Heart left ventricle (tissue), 16 donors: ENCODE results near the gene TMEM150A. TPM values are rescaled to one million over a fixed set of nuclear protein-coding genes. Genes with fewer than 3 reads are reported as not detected.

Experiments used
- ATAC-seq, 4 donors: fragments of 200-7000 bp; cut with Tn5 transposase; one replicate each; pipeline ENCODE4 v1.9.1; 2020 to 2022; ENCODE audit warnings: moderate library complexity in 4 of 4, mild to moderate bottlenecking in 3 of 4, moderate number of reproducible peaks in 1 of 4
- DNase-seq, 5 donors: peaks; one replicate each; pipeline ENCODE4 v3.0.0-alpha.2; 2020
- H3K27ac ChIP-seq, 12 donors: fragments of 200-600 bp; sonication (generic) in 4 of 12; one replicate each; pipeline versions ENCODE4 v1.5.0 to v1.8.0; 2016 to 2022; ENCODE audit warnings: mild to moderate bottlenecking in 2 of 12
- H3K27me3 ChIP-seq, 9 donors: fragments of 200-600 bp; sonication (generic) in 2 of 9; one replicate each; pipeline versions ENCODE4 v1.5.1 to v1.8.0; 2016 to 2022; ENCODE audit warnings: mild to moderate bottlenecking in 3 of 9
- H3K36me3 ChIP-seq, 9 donors: fragments of 200-600 bp; sonication (generic) in 2 of 9; one replicate each; pipeline versions ENCODE4 v1.5.0 to v1.8.0; 2018 to 2022; ENCODE audit warnings: mild to moderate bottlenecking in 2 of 9
- H3K4me1 ChIP-seq, 12 donors: fragments of 200-600 bp; sonication (generic) in 4 of 12; one replicate each; pipeline versions ENCODE4 v1.5.0 to v1.8.0; 2016 to 2022; ENCODE audit warnings: mild to moderate bottlenecking in 3 of 12
- H3K4me3 ChIP-seq, 12 donors: fragments of 200-600 bp; sonication (generic) in 4 of 12; one replicate each; pipeline versions ENCODE4 v1.5.0 to v1.8.0; 2017 to 2022; ENCODE audit warnings: mild to moderate bottlenecking in 9 of 12, moderate library complexity in 4 of 12
- H3K9me3 ChIP-seq, 12 donors: fragments of 200-600 bp; sonication (generic) in 4 of 12; one replicate each; pipeline versions ENCODE4 v1.5.0 to v1.8.0; 2016 to 2022; ENCODE audit warnings: mild to moderate bottlenecking in 1 of 12
- POLR2A ChIP-seq, 2 donors: fragments of 450-650 bp; IDR thresholded peaks; one replicate each; pipeline ENCODE4 v1.6.1; 2017; ENCODE audit warnings: antibody characterized with exemption in 2 of 2, mild to moderate bottlenecking in 2 of 2, moderate library complexity in 2 of 2
- WGBS, 4 donors: extraction: QIAGEN DNeasy Blood & Tissue Kit in 2 of 4; methylation state at CpG; one replicate each; pipeline versions ENCODE4 v1.1.5 to v1.1.7; 2013 to 2018; 5-methylcytosine and 5-hydroxymethylcytosine counted together
- intact Hi-C, 10 donors: fragments of 100-400 bp; cut with DNase I; formaldehyde crosslinking; loops; one replicate each; pipeline versions ENCODE4 v1.11.1 to v1.14.2; 2022
- polyA plus RNA-seq, 2 donors: library from polyadenylated mRNA; stranded (reverse); fragments of 200-250 nt; gene quantifications; one replicate each; pipeline ENCODE4 v1.2.3, GENCODE V29; 2013
- total RNA-seq, 9 donors: library from RNA; depleted of rRNA in 2 of 9; stranded (reverse); fragments of >200 nt in 2 of 9; fragmentation: NEBNext Ultra II Directional in 3 of 9; extraction: Animal tissue kit (Norgen Biotek cat#: 25700) in 3 of 9; gene quantifications; one replicate each; pipeline versions ENCODE4 v1.1.0 to v1.2.4, GENCODE V29; 2016 to 2023
- TF ChIP-seq, protein P1 (sequence below), 12 donors: fragments of 200-600 bp; sonication (generic) in 4 of 12; IDR thresholded peaks; one replicate each; pipeline versions ENCODE4 v1.5.0 to v1.8.0; 2018 to 2022; ENCODE audit warnings: antibody characterized with exemption in 12 of 12, mild to moderate bottlenecking in 5 of 12
- donor health status: ischemic (EF 13 %, LVEDD 7.1; RV severe dilation, severe dysfunction).
- donor health status: healthy with polysubstance abuse.
- donor health status: DM: no; HTN: yes; CAD: no.
- donor health status: DM: no; HTN: no; CAD: no.
- donor health status: ischemic (EF 25% LVEDD 6.9; RV normal size, moderate dysfunction).
- donor health status: ischemic (EF 25% LVEDD 5.7; RV mildly dilated, moderate dysfunction).
- donor health status: healthy.
- donor health status: DM: yes; HTN: yes; CAD: no.
- donor health status: ischemic (EF 35%, LVEDD 5.7; RV mildly dilated, moderate dysfunction).
- donor health status: nonischemic (EF 11% LVEDD 7.7; RV severe dilation, severe dysfunction).
- donor health status: DM: yes; HTN: yes; CAD: no.
- donor health status: PGD.
- donor health status: ischemic (EF 29% LVEDD 5.4; RV normal size, mild dysfunction).
- donor health status: nonischemic (EF 23%, LVEDD 6.1; RV moderate dilation, normal function).

The TMEM150A gene
- total and polyA plus RNA-seq, 11 donors, result 6.4 to 20.8 (median 11.5) TPM

DNA sequence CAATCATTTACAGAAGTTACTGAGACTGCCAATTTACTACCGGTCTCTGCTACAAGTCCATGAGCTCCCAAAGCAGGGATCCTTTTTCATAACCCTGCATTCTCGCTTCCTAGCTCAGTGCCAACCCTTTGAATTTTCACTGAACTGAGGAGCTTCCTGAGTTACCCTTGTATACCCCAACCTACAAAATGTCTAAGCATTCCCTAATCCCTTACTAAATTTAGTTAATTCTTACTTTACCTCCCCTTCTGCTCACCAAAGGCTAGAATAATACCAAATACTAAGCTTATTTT lies 53.9 kb downstream of the TMEM150A start:
- TF ChIP-seq, protein P1, sequence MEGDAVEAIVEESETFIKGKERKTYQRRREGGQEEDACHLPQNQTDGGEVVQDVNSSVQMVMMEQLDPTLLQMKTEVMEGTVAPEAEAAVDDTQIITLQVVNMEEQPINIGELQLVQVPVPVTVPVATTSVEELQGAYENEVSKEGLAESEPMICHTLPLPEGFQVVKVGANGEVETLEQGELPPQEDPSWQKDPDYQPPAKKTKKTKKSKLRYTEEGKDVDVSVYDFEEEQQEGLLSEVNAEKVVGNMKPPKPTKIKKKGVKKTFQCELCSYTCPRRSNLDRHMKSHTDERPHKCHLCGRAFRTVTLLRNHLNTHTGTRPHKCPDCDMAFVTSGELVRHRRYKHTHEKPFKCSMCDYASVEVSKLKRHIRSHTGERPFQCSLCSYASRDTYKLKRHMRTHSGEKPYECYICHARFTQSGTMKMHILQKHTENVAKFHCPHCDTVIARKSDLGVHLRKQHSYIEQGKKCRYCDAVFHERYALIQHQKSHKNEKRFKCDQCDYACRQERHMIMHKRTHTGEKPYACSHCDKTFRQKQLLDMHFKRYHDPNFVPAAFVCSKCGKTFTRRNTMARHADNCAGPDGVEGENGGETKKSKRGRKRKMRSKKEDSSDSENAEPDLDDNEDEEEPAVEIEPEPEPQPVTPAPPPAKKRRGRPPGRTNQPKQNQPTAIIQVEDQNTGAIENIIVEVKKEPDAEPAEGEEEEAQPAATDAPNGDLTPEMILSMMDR (IDR thresholded peaks at IDR 0.05), result no peak
- TF ChIP-seq POLR2A (IDR thresholded peaks at IDR 0.05), result no peak
- H3K27me3 ChIP-seq, result no peaks in the 10 kb centered on the region
- ATAC-seq, result peak in 1 of 4 donors; percentile 2
- intact Hi-C loops, result no loop called here
- H3K9me3 ChIP-seq, result no peaks in the 10 kb centered on the region
- H3K4me1 ChIP-seq, result peaks cover 0 to 37% (median 5%) of the 10 kb centered on the region in 12 donors
- no peak overlapping the region for H3K4me3 ChIP-seq
- 59 to 79% (median 68%) methylated on average over 2 of the region's 2 CpGs for WGBS, 4 donors
- H3K36me3 ChIP-seq, result peaks cover 0 to 98% (median 77%) of the 10 kb centered on the region in 9 donors
- no peak for DNase-seq
- H3K27ac ChIP-seq, result peak overlapping the region in 2 of 12 donors; percentile 4 to 36

Other genes with a start within 250 kb of the TMEM150A start
- 10 to 100 TPM; 27.5 to 74.9 (median 50.9) TPM for gene RETSAT, start 248.2 kb downstream of the TMEM150A start, total RNA-seq
- 10 to 100 TPM; 22.5 to 36.3 TPM for gene RETSAT, start 248.2 kb downstream of the TMEM150A start, polyA plus RNA-seq
- gene ELMOD3, start 247.9 kb downstream of the TMEM150A start, total RNA-seq, result 10 to 100 TPM in 4 of 9 donors, 1 to 10 TPM in 5; 6.0 to 18.0 (median 9.5) TPM
- gene ELMOD3, start 247.9 kb downstream of the TMEM150A start, polyA plus RNA-seq, result 10 to 100 TPM; 10.2 to 12.5 TPM
- 10 to 100 TPM in 3 of 9 donors, 1 to 10 TPM in 6; 2.8 to 91.6 (median 4.5) TPM for gene CAPG, start 192.3 kb downstream of the TMEM150A start, total RNA-seq
- 10 to 100 TPM in 1 of 2 donors, 1 to 10 TPM in 1; 2.9 to 15.6 TPM for gene CAPG, start 192.3 kb downstream of the TMEM150A start, polyA plus RNA-seq
- gene SH2D6, start 184.0 kb downstream of the TMEM150A start, total RNA-seq, result not detected
- gene SH2D6, start 184.0 kb downstream of the TMEM150A start, polyA plus RNA-seq, result not detected
- 100 to 1,000 TPM in 7 of 9 donors, 10 to 100 TPM in 2; 66.0 to 218 (median 128) TPM for gene MAT2A, start 63.5 kb downstream of the TMEM150A start, total RNA-seq
- gene MAT2A, start 63.5 kb downstream of the TMEM150A start, polyA plus RNA-seq, result 100 to 1,000 TPM in 1 of 2 donors, 10 to 100 TPM in 1; 72.3 to 131 TPM
- gene GGCX, start 41.2 kb downstream of the TMEM150A start, total RNA-seq, result 10 to 100 TPM; 13.2 to 30.7 (median 20.8) TPM
- gene GGCX, start 41.2 kb downstream of the TMEM150A start, polyA plus RNA-seq, result 10 to 100 TPM; 12.6 to 28.7 TPM
- gene VAMP8, start 25.1 kb downstream of the TMEM150A start, total RNA-seq, result 100 to 1,000 TPM in 1 of 9 donors, 10 to 100 TPM in 4, 1 to 10 TPM in 4; 5.4 to 103 (median 10.1) TPM
- gene VAMP8, start 25.1 kb downstream of the TMEM150A start, polyA plus RNA-seq, result 10 to 100 TPM; 13.8 to 21.7 TPM
- gene VAMP5, start 18.3 kb downstream of the TMEM150A start, total RNA-seq, result 100 to 1,000 TPM in 1 of 9 donors, 10 to 100 TPM in 8; 21.0 to 186 (median 36.6) TPM
- 10 to 100 TPM; 65.4 to 81.9 TPM for gene VAMP5, start 18.3 kb downstream of the TMEM150A start, polyA plus RNA-seq
- gene RNF181, start 7.0 kb downstream of the TMEM150A start, total RNA-seq, result 100 to 1,000 TPM in 4 of 9 donors, 10 to 100 TPM in 5; 77.7 to 208 (median 92.0) TPM
- gene RNF181, start 7.0 kb downstream of the TMEM150A start, polyA plus RNA-seq, result 100 to 1,000 TPM; 165 to 235 TPM
- gene C2orf68, start 9.4 kb upstream of the TMEM150A start, total RNA-seq, result 10 to 100 TPM; 12.0 to 38.2 (median 29.1) TPM
- gene C2orf68, start 9.4 kb upstream of the TMEM150A start, polyA plus RNA-seq, result 10 to 100 TPM; 14.3 to 37.3 TPM
- 10 to 100 TPM; 26.0 to 55.6 (median 30.5) TPM for gene USP39, start 13.5 kb upstream of the TMEM150A start, total RNA-seq
- gene USP39, start 13.5 kb upstream of the TMEM150A start, polyA plus RNA-seq, result 10 to 100 TPM; 24.3 to 47.1 TPM
- gene SFTPB, start 65.5 kb upstream of the TMEM150A start, total RNA-seq, result under 1 TPM in 1 of 9 donors, not detected in 8; 0.23 TPM
- under 1 TPM in 1 of 2 donors, not detected in 1; 0.83 TPM for gene SFTPB, start 65.5 kb upstream of the TMEM150A start, polyA plus RNA-seq
- 10 to 100 TPM in 1 of 9 donors, 1 to 10 TPM in 4, under 1 TPM in 2, not detected in 2; 0.29 to 47.1 (median 2.1) TPM for gene GNLY, start 91.7 kb upstream of the TMEM150A start, total RNA-seq
- gene GNLY, start 91.7 kb upstream of the TMEM150A start, polyA plus RNA-seq, result 1 to 10 TPM; 1.3 to 2.3 TPM
- 100 to 1,000 TPM in 1 of 9 donors, 10 to 100 TPM in 8; 11.8 to 103 (median 18.5) TPM for gene ATOH8, start 151.3 kb upstream of the TMEM150A start, total RNA-seq
- 10 to 100 TPM; 22.9 to 37.9 TPM for gene ATOH8, start 151.3 kb upstream of the TMEM150A start, polyA plus RNA-seq